HFFc6 (cell line): ENCODE measurements around the gene PKM. TPM values are rescaled to one million over a fixed set of nuclear protein-coding genes. Genes with fewer than 3 reads are reported as not detected.

Experiments used
- DNase-seq: peaks from one replicate; pipeline ENCODE4 v3.0.0-alpha.2; 2018
- H3K27ac Mint-ChIP-seq: 2 replicates; pipeline ENCODE4 v1.8.0; 2020; ENCODE audit warnings: mild to moderate bottlenecking, mixed read lengths
- H3K27me3 Mint-ChIP-seq: 2 replicates; pipeline ENCODE4 v1.8.0; 2021; ENCODE audit warnings: mild to moderate bottlenecking, moderate library complexity, mixed read lengths; ENCODE audit not compliant: insufficient read depth
- H3K36me3 Mint-ChIP-seq: 2 replicates; pipeline ENCODE4 v1.8.0; 2021; ENCODE audit warnings: low read depth, mixed read lengths
- H3K4me1 Mint-ChIP-seq: 2 replicates; pipeline ENCODE4 v1.8.0; 2020; ENCODE audit warnings: low read depth, mixed read lengths
- H3K4me3 Mint-ChIP-seq: 2 replicates; pipeline ENCODE4 v1.8.0; 2020; ENCODE audit warnings: mild to moderate bottlenecking, moderate library complexity, mixed read lengths
- H3K9me3 Mint-ChIP-seq: 2 replicates; pipeline ENCODE4 v1.8.0; 2020; ENCODE audit warnings: mild to moderate bottlenecking, mixed read lengths
- total RNA-seq, 6 experiments: library from RNA; stranded (reverse); fragmentation: NEBNext Ultra II Directional; extraction: Animal tissue kit (Norgen Biotek cat#: 25700); gene quantifications; 2 replicates in 1 of 6; 3 replicates in 5 of 6; pipeline ENCODE4 v1.2.3, GENCODE V29; 2021
- TF ChIP-seq, protein P1 (sequence below): fragments of 200-600 bp; sonication (generic); IDR thresholded peaks from 2 replicates; pipeline ENCODE4 v1.5.0; 2021; ENCODE audit warnings: antibody characterized with exemption, mild to moderate bottlenecking

The PKM gene
- total RNA-seq, 6 experiments from 2014 or later, result 2,533 to 2,832 (median 2,656) TPM

DNA sequence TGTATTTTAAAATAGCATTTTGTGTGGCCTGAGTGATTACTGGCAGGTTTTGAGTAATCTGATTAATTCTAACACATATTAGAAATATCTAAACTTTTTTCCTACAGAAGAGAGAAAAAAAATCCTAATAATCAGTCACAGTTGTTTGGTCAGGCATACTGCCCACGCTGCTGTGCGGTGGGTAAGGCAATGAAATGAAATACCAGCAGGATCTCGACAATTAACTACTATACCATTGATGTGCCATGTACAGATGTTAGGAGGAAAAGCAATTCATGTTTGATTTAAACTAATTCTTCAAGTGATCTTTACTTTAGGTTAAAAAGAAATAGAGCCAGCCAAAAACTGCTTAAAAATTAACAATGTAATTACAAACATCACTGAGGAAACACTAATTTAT lies 38.6 kb downstream of the PKM start:
- no peak overlapping the region for H3K4me3 Mint-ChIP-seq

DNA sequence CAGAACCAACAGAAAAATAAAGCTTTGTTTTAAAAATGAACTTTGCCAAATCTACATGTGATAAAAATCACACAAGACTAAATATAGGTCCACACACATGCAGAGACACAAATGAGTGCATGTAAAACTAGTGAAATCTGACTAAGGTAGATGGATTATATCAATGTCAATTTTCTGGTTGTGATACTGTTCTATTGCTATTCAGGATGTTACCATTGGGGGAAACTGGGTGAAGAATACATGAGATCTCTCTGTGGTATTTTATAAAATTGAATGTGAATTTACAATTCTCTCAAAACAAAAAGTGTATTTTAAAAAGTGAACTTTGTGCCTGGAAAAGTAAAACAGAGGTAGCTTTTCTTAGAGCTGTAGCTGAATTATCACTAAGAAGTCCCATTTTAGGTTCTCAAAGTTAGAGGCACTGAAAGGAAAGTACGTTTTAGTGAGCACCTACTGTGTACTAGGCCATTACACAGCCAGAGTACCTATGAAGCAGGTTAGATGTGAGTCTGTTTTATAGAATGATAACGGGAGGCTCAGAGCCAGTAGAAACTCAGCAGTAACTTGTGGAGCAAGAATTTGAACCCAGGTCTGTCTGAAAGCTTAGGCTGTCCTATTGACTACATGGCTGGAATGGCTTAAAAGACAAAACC lies 41.6 kb downstream of the PKM start:
- no peaks in the 10 kb centered on the region for H3K36me3 Mint-ChIP-seq

More for the DNA sequence above, 38.6 kb downstream of the PKM start:
- Mint-ChIP-seq H3K4me1 (no peaks in the 10 kb centered on the region; the same call in 1 of the 2 replicates), H3K27me3 (peaks cover 16% of the 10 kb centered on the region), H3K36me3 (no peaks in the 10 kb centered on the region), H3K9me3 (no peaks in the 10 kb centered on the region), H3K27ac (no peak overlapping the region)
- TF ChIP-seq, protein P1, sequence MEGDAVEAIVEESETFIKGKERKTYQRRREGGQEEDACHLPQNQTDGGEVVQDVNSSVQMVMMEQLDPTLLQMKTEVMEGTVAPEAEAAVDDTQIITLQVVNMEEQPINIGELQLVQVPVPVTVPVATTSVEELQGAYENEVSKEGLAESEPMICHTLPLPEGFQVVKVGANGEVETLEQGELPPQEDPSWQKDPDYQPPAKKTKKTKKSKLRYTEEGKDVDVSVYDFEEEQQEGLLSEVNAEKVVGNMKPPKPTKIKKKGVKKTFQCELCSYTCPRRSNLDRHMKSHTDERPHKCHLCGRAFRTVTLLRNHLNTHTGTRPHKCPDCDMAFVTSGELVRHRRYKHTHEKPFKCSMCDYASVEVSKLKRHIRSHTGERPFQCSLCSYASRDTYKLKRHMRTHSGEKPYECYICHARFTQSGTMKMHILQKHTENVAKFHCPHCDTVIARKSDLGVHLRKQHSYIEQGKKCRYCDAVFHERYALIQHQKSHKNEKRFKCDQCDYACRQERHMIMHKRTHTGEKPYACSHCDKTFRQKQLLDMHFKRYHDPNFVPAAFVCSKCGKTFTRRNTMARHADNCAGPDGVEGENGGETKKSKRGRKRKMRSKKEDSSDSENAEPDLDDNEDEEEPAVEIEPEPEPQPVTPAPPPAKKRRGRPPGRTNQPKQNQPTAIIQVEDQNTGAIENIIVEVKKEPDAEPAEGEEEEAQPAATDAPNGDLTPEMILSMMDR, result no peak
- DNase-seq, result no peak

DNA sequence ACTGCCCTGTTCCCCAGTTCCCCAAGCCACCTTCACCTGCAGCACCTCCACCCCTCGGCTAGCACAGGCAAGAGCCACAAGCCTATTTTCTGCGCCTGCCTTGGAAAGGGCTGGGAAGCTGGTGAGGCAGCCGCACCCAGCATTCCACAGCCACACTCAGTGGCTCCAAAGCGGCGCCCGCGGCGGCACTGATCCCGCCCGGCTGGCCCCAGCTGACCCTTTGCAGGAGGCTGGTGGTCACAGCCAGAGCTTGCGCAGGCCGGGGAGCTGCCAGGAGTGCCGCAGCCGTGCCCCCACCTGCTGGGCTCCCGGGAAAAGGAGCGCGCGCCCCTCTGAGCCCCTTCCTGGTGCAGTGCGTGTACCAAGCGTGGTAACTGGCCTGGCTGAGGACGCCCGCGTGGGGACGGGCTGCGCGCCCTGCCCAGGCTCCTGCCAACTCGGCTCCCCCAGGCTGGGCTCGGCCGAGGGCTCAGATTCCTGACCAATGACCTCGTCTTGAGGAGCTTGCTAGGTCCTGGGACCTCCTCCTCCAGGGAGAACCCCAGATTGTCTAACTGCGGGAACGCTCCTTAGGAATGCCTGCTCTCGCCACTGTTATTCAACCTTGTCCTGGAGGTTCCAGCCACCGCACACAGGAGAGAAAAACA lies 46.7 kb downstream of the PKM start:
- H3K9me3 Mint-ChIP-seq, result no peaks in the 10 kb centered on the region
- peak overlapping the region; percentile 53 for H3K4me3 Mint-ChIP-seq
- peak; percentile 35 for DNase-seq
- peaks cover 20% of the 10 kb centered on the region for H3K27me3 Mint-ChIP-seq
- peaks cover 12% of the 10 kb centered on the region; the same call in 1 of the 2 replicates for H3K4me1 Mint-ChIP-seq
- TF ChIP-seq, protein P1, result no peak
- no peaks in the 10 kb centered on the region for H3K36me3 Mint-ChIP-seq
- no peak overlapping the region for H3K27ac Mint-ChIP-seq

More for the DNA sequence above, 41.6 kb downstream of the PKM start:
- no peak for DNase-seq
- H3K27ac Mint-ChIP-seq, result no peak overlapping the region
- 0 out of 2 replicates have a peak, but pooled peaks cover 5% of the 10 kb centered on the region for H3K4me1 Mint-ChIP-seq
- no peaks in the 10 kb centered on the region for H3K9me3 Mint-ChIP-seq
- peaks cover 13% of the 10 kb centered on the region for H3K27me3 Mint-ChIP-seq
- TF ChIP-seq, protein P1, result no peak
- H3K4me3 Mint-ChIP-seq, result no peak overlapping the region

DNA sequence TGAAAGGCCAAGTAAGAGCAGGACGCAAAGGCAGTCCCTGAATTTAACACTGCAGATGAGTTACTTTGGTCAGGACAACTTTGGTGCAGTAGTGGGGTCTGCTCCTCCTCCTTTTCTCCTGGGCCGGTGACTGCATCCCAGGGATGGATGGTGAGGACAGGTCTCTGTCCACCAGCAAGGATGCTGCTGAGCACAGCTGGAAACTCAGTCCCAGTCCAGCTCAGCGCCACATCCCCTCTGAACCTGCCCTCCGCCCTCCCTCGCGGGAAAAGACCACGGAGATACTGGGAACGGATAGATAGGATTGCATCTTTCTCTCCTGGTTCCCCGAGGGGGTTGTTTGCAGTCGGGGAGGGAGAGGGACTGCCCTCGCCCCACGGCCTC lies 47.2 kb downstream of the PKM start:
- H3K36me3 Mint-ChIP-seq, result no peaks in the 10 kb centered on the region
- no peak for DNase-seq
- peaks cover 12% of the 10 kb centered on the region; the same call in 1 of the 2 replicates for H3K4me1 Mint-ChIP-seq
- peak overlapping the region; percentile 53 for H3K4me3 Mint-ChIP-seq
- no peak overlapping the region for H3K27ac Mint-ChIP-seq
- peaks cover 21% of the 10 kb centered on the region for H3K27me3 Mint-ChIP-seq
- TF ChIP-seq, protein P1, result no peak
- H3K9me3 Mint-ChIP-seq, result no peaks in the 10 kb centered on the region

DNA sequence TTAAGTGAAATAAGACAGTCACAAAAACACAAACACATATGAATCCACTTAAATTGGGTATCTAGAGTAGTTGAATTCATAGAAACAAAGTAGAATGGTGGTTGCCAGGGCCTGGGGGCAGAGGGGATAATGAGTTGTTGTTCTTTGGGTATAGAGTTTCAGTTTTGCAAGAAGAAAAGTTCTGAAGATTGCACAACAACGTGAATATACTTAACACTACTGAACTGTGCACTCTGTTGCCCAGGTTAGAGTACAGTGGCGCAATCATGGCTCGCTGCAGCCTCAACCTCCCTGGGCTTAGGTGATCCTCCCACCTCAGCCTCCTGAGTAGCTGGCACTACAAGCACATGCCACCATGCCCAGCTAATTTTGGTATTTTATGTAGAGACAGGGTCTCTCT lies 48.3 kb downstream of the PKM start:
- H3K4me3 Mint-ChIP-seq, result no peak overlapping the region
- DNase-seq, result no peak
- H3K4me1 Mint-ChIP-seq, result peaks cover 12% of the 10 kb centered on the region; the same call in 1 of the 2 replicates
- peaks cover 23% of the 10 kb centered on the region for H3K27me3 Mint-ChIP-seq
- TF ChIP-seq, protein P1, result no peak
- H3K9me3 Mint-ChIP-seq, result no peaks in the 10 kb centered on the region
- H3K27ac Mint-ChIP-seq, result no peak overlapping the region
- H3K36me3 Mint-ChIP-seq, result no peaks in the 10 kb centered on the region
